A549 (cell line): ENCODE data around the gene HPRT1. TPM values are rescaled to one million over a fixed set of nuclear protein-coding genes. Genes with fewer than 3 reads are reported as not detected.

Experiments used
- ATAC-seq, 2 experiments: fragments of 200-7000 bp in 1 of 2; fragments of >200 bp in 1 of 2; cut with Nextera tagmentation in 1 of 2; cut with Tn5 transposase in 1 of 2; 3 replicates each; pipeline versions ENCODE4 v1.8.0 to v1.9.1; 2018 to 2020; ENCODE audit warnings: mild to moderate bottlenecking in 1 of 2, moderate library complexity in 1 of 2
- CTCF ChIA-PET: fragments of 300-600 bp; sonication (Branson Sonifier 250); formaldehyde crosslinking; extraction: SDS; loops from one replicate; lab custom pipeline; 2021; ENCODE audit warnings: antibody characterized with exemption, inconsistent platforms; lab: Yijun Ruan, JAX
- POLR2A ChIA-PET: fragments of 350-600 bp; formaldehyde crosslinking; extraction: SDS; loops from one replicate; lab custom pipeline; 2021; ENCODE audit warnings: antibody characterized with exemption, inconsistent platforms; lab: Yijun Ruan, JAX
- DNase-seq, 2 experiments: peaks; one replicate each; pipeline versions ENCODE4 v3.0.0 to v3.0.0-alpha.2; 2011 to 2016; ENCODE audit warnings: low read depth in 1 of 2, low spot score in 1 of 2
- FAIRE-seq: peaks from 2 replicates; lab custom pipeline; 2011; peaks lifted over from hg19 to GRCh38; lab: Jason Lieb, UNC
- H3K27ac ChIP-seq, 2 experiments: fragments of >200 bp; sonication (Bioruptor Twin); formaldehyde crosslinking; 3 replicates each; pipeline ENCODE4 v1.5.1; 2016 to 2017
- H3K4me1 ChIP-seq: fragments of >200 bp; sonication (Bioruptor Twin); formaldehyde crosslinking; 3 replicates; pipeline ENCODE4 v1.6.1; 2016
- H3K4me2 ChIP-seq: fragments of >200 bp; sonication (Bioruptor Twin); formaldehyde crosslinking; 3 replicates; pipeline ENCODE4 v1.6.1; 2016
- H3K4me3 ChIP-seq: fragments of >200 bp; sonication (Bioruptor Twin); formaldehyde crosslinking; 3 replicates; pipeline ENCODE4 v1.5.1; 2016
- H3K9me3 ChIP-seq: fragments of >200 bp; sonication (Bioruptor Twin); formaldehyde crosslinking; 3 replicates; pipeline ENCODE4 v1.6.1; 2016
- BHLHE40 ChIP-seq: IDR thresholded peaks from 2 replicates; pipeline ENCODE4 v1.6.1; 2012; ENCODE audit warnings: low read depth, low read length, inconsistent platforms
- CBX2 ChIP-seq: fragments of 200-600 bp; sonication (generic); IDR thresholded peaks from 2 replicates; pipeline ENCODE4 v1.6.1; 2016; ENCODE audit warnings: low read depth, mild to moderate bottlenecking, borderline replicate concordance
- CBX8 ChIP-seq: fragments of 200-600 bp; sonication (generic); IDR thresholded peaks from 2 replicates; pipeline ENCODE4 v1.6.1; 2016
- EHMT2 ChIP-seq: fragments of 200-600 bp; sonication (generic); IDR thresholded peaks from 2 replicates; pipeline ENCODE4 v1.6.1; 2016; ENCODE audit warnings: antibody characterized with exemption, low read depth, mild to moderate bottlenecking, moderate library complexity
- FOSB ChIP-seq: fragments of 250-450 bp; sonication (Bioruptor Pico); IDR thresholded peaks from 2 replicates; pipeline ENCODE4 v1.5.0; 2020; ENCODE audit warnings: mild to moderate bottlenecking, moderate library complexity
- FOSL2 ChIP-seq, 2 experiments: fragments of 450-650 bp in 1 of 2; fragments of >200 bp in 1 of 2; sonication (Bioruptor Twin) in 1 of 2; formaldehyde crosslinking; IDR thresholded peaks; 2 replicates each; pipeline versions ENCODE4 v1.5.0 to v1.6.1; 2016 to 2020; ENCODE audit warnings: mild to moderate bottlenecking in 1 of 2, moderate library complexity in 1 of 2
- FOXS1 ChIP-seq: fragments of 250-450 bp; sonication (Bioruptor Pico); IDR thresholded peaks from 2 replicates; pipeline ENCODE4 v1.5.0; 2020; ENCODE audit warnings: mild to moderate bottlenecking, moderate library complexity
- HDAC2 ChIP-seq: fragments of 200-600 bp; sonication (generic); IDR thresholded peaks from 2 replicates; pipeline ENCODE4 v1.6.1; 2016
- HES2 ChIP-seq: fragments of >200 bp; sonication (Bioruptor Twin); formaldehyde crosslinking; IDR thresholded peaks from 2 replicates; pipeline ENCODE4 v1.6.1; 2016
- HOXB5 ChIP-seq: fragments of 250-450 bp; sonication (Bioruptor Pico); IDR thresholded peaks from 2 replicates; pipeline ENCODE4 v1.5.0; 2020; ENCODE audit warnings: mild to moderate bottlenecking, moderate library complexity
- JUNB ChIP-seq: fragments of >200 bp; sonication (Bioruptor Twin); formaldehyde crosslinking; IDR thresholded peaks from 2 replicates; pipeline ENCODE4 v1.6.1; 2016
- KDM1A ChIP-seq: fragments of 200-600 bp; sonication (generic); IDR thresholded peaks from 2 replicates; pipeline ENCODE4 v1.6.1; 2016; ENCODE audit warnings: low read depth, mild to moderate bottlenecking
- POLR2A ChIP-seq: IDR thresholded peaks from 2 replicates; pipeline ENCODE4 v1.6.1; 2012; ENCODE audit warnings: mild to moderate bottlenecking, low read length
- RAD21 ChIP-seq, 2 experiments: fragments of >200 bp in 1 of 2; sonication (Bioruptor Twin) in 1 of 2; formaldehyde crosslinking in 1 of 2; IDR thresholded peaks in 1 of 2; conservative IDR thresholded peaks in 1 of 2; 2 replicates in 1 of 2; 3 replicates in 1 of 2; pipeline ENCODE4 v1.6.1; 2012 to 2018; ENCODE audit warnings: inconsistent platforms in 1 of 2
- RCOR1 ChIP-seq: fragments of 150-350 bp; IDR thresholded peaks from 2 replicates; pipeline ENCODE4 v1.6.1; 2014; ENCODE audit warnings: antibody characterized with exemption, low read length, low read depth
- REST ChIP-seq: fragments of 200-600 bp; sonication (generic); IDR thresholded peaks from 2 replicates; pipeline ENCODE4 v1.6.1; 2016; ENCODE audit warnings: antibody characterized with exemption, mild to moderate bottlenecking, moderate library complexity
- SREBF2 ChIP-seq: fragments of 450-650 bp; IDR thresholded peaks from 2 replicates; pipeline ENCODE4 v1.6.1; 2014; ENCODE audit warnings: mild to moderate bottlenecking, moderate library complexity
- TP53 ChIP-seq: fragments of 250-450 bp; sonication (Bioruptor Pico); IDR thresholded peaks from 2 replicates; pipeline ENCODE4 v1.5.0; 2021; ENCODE audit warnings: mild to moderate bottlenecking, moderate library complexity
- ZSCAN20 ChIP-seq: fragments of 250-450 bp; sonication (Bioruptor Pico); IDR thresholded peaks from 2 replicates; pipeline ENCODE4 v1.8.0; 2022; ENCODE audit warnings: mild to moderate bottlenecking, moderate library complexity
- WGBS: methylation state at CpG from one replicate; pipeline ENCODE4 v1.1.6; 2017; ENCODE audit errors: missing lambda C conversion rate; 5-methylcytosine and 5-hydroxymethylcytosine counted together
- polyA plus RNA-seq, 4 experiments: library from polyadenylated mRNA; depleted of rRNA in 3 of 4; stranded (reverse); fragments of >200 nt; fragmentation: RNase III in 1 of 4; extraction: RNeasy Plus Mini Kit Qiagen cat#74134 plus additional on column Dnase treatment in 1 of 4; gene quantifications; 2 replicates in 3 of 4; 3 replicates in 1 of 4; pipeline ENCODE4 v1.2.3, GENCODE V29; 2011 to 2017
- TF ChIP-seq, protein P1 (sequence below): IDR thresholded peaks from 2 replicates; pipeline ENCODE4 v1.6.1; 2012
- TF ChIP-seq, protein P2 (sequence below): IDR thresholded peaks from 2 replicates; pipeline ENCODE4 v1.6.1; 2012

Gene HPRT1
- polyA plus RNA-seq, 2 of the 4 experiments (the other 2 are of a cell fraction): 96.6 to 97.4 TPM

GRCh38 chrX:134444681-134445080 lies 15.3 kb upstream of the HPRT1 start:
- ATAC-seq (no peak), DNase-seq (no peak), FAIRE-seq (no peak)
- no peak overlapping the region for H3K4me3 ChIP-seq
- no peaks in the 10 kb centered on the region for H3K4me1 ChIP-seq
- ChIA-PET CTCF (interaction anchor here (0.6 to 1.5 kb wide), 2 partner anchors 13 to 16 kb away, joined by 3 to 6 read pairs; no protein-coding TSS in a partner anchor), POLR2A (interaction anchor here (0.7 kb wide), 1 partner anchor 85 kb away, joined by 3 read pairs; no protein-coding TSS in a partner anchor)
- H3K4me2 ChIP-seq: no peak overlapping the region
- no peaks in the 10 kb centered on the region for H3K9me3 ChIP-seq
- WGBS: 81% methylated on average over 3 of the region's 3 CpGs
- no peak overlapping the region for H3K27ac ChIP-seq
- TF ChIP-seq JUNB (no peak), HDAC2 (no peak), RCOR1 (no peak), KDM1A (no peak), CBX8 (no peak), REST (no peak), TP53 (CRISPR knock-in tag) (no peak), BHLHE40 (no peak), ZSCAN20 (no peak), FOXS1 (no peak), EHMT2 (no peak), HES2 (no peak), FOSB (CRISPR knock-in tag) (no peak), POLR2A (no peak), SREBF2 (no peak), CBX2 (no peak), FOSL2 (IDR thresholded peaks at IDR 0.05) (no peak), FOSL2 (CRISPR knock-in tag; IDR thresholded peaks at IDR 0.05) (no peak), RAD21 (conservative IDR thresholded peaks at IDR 0.05 in 1 of 2, IDR thresholded peaks at IDR 0.05 in 1 of 2) (no peak)
- TF ChIP-seq, protein P1, sequence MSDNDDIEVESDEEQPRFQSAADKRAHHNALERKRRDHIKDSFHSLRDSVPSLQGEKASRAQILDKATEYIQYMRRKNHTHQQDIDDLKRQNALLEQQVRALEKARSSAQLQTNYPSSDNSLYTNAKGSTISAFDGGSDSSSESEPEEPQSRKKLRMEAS: no peak

DNA sequence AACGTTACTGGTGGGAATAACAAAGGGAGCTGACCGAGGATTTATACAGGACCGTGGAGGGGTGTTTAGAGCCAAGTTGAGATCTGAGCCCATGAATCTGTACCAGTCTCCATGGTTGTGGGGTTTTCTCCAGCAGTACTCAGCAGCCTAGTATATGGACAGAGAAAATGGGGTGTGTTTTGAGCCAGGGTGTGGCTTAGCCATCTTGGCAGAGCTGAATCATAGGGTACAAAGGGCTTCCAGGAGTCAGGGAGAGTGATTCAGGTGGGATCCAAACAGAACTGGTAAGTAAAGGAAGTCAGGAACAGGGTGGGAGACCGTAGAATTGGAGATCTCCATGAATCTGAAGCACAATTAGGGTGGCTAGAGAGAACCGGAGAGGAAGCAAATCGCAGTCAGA lies 7.4 kb upstream of the HPRT1 start:
- ATAC-seq (peak in 1 of 2 experiments; percentile 43; a peak in 1 of 6 replicates), DNase-seq (no peak), FAIRE-seq (no peak)
- POLR2A ChIA-PET: no interaction called here
- Histone ChIP-seq H3K9me3 (no peaks in the 10 kb centered on the region), H3K4me2 (peak overlapping the region; percentile 34; the same call in 2 of the 3 replicates), H3K4me3 (no peak overlapping the region)
- CTCF ChIA-PET: no interaction called here
- WGBS: 81% methylated on average over 6 of the region's 6 CpGs
- TF ChIP-seq, protein P2, sequence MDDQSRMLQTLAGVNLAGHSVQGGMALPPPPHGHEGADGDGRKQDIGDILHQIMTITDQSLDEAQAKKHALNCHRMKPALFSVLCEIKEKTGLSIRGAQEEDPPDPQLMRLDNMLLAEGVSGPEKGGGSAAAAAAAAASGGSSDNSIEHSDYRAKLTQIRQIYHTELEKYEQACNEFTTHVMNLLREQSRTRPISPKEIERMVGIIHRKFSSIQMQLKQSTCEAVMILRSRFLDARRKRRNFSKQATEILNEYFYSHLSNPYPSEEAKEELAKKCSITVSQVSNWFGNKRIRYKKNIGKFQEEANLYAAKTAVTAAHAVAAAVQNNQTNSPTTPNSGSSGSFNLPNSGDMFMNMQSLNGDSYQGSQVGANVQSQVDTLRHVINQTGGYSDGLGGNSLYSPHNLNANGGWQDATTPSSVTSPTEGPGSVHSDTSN: no peak
- TF ChIP-seq RAD21 (conservative IDR thresholded peaks at IDR 0.05 in 1 of 2, IDR thresholded peaks at IDR 0.05 in 1 of 2) (no peak), FOSL2 (IDR thresholded peaks at IDR 0.05) (no peak), FOSL2 (CRISPR knock-in tag; IDR thresholded peaks at IDR 0.05) (no peak)
- TF ChIP-seq, all 56 proteins: peak for 0
- peaks cover 6% of the 10 kb centered on the region; the same call in 1 of the 3 replicates for H3K4me1 ChIP-seq
- no peak overlapping the region for H3K27ac ChIP-seq

DNA sequence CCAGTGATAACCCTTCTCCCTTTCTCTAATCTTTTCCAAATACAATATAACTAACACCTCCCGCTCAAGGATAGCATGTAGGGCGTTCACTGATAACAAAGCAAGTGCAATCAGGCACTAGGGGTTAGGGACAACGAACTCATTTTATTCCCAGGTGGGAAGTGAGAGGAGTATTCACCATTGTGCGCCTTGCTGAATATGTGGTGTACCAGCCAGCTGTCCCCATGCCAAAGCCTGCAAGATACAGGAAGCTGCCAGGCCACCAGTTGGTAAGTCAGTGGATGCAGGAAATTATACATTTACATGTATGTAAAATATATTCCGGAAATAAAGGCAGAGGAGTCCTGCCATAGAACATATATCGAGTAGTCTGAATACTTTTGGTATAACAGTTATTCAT lies 6.3 kb upstream of the HPRT1 start:
- H3K9me3 ChIP-seq: no peaks in the 10 kb centered on the region
- POLR2A ChIA-PET: no interaction called here
- H3K4me3 ChIP-seq: no peak overlapping the region
- no peak for ATAC-seq
- FAIRE-seq: no peak
- no peak for DNase-seq
- peaks cover 6% of the 10 kb centered on the region; the same call in 1 of the 3 replicates for H3K4me1 ChIP-seq
- WGBS: 94% methylated on average over 6 of the region's 6 CpGs
- TF ChIP-seq KDM1A: no peak
- TF ChIP-seq HOXB5: no peak
- CTCF ChIA-PET: no interaction called here
- H3K4me2 ChIP-seq: no peak overlapping the region
- no peak overlapping the region for H3K27ac ChIP-seq
